NCI-H187 (cell line): ENCODE measurements around the gene TMEM101.
"Not testable (repeated sequence)": the region's sequence is repeated elsewhere in the genome, so short reads cannot be mapped to it uniquely, and the experiment has no call there.

ENCODE experiments used
- DNase-seq, 2 experiments: peaks; one replicate each; lab custom pipeline; 2025; lab: John Stamatoyannopoulos, UW

Gene TMEM101

GRCh38 chr17:44000141-44000860 is 14.5 kb downstream of the TMEM101 start:
- DNase-seq = no peak

- no peak for DNase-seq
Observed at GRCh38 chr17:43999024-43999423, 15.7 kb downstream of the TMEM101 start.

GRCh38 chr17:43998552-43998951 is 16.2 kb downstream of the TMEM101 start:
- no peak for DNase-seq

GRCh38 chr17:43997180-43997579 is 17.6 kb downstream of the TMEM101 start:
- not testable (repeated sequence) for DNase-seq

- DNase-seq = no peak
Observed at GRCh38 chr17:43995150-43995471, 19.7 kb downstream of the TMEM101 start.

GRCh38 chr17:43994272-43995149 is 20.3 kb downstream of the TMEM101 start:
- DNase-seq = no peak

- DNase-seq = no peak
Observed at GRCh38 chr17:43992641-43993040, 22.1 kb downstream of the TMEM101 start.

GRCh38 chr17:43988301-43988700 is 26.5 kb downstream of the TMEM101 start:
- DNase-seq = peak; percentile 8 to 49

GRCh38 chr17:43987131-43988021 is 27.4 kb downstream of the TMEM101 start:
- no peak for DNase-seq

- no peak for DNase-seq
Observed at GRCh38 chr17:43986225-43986981, 28.4 kb downstream of the TMEM101 start.

GRCh38 chr17:43984521-43984920 is 30.2 kb downstream of the TMEM101 start:
- no peak for DNase-seq

GRCh38 chr17:43983515-43984411 is 31.0 kb downstream of the TMEM101 start:
- DNase-seq = no peak

GRCh38 chr17:43983196-43983514 is 31.6 kb downstream of the TMEM101 start:
- DNase-seq = no peak

GRCh38 chr17:43982171-43982570 is 32.6 kb downstream of the TMEM101 start:
- DNase-seq = no peak

GRCh38 chr17:43979671-43980070 is 35.1 kb downstream of the TMEM101 start:
- DNase-seq = no peak

- DNase-seq = no peak
Observed at GRCh38 chr17:43979011-43979410, 35.8 kb downstream of the TMEM101 start.

- DNase-seq = no peak
Observed at GRCh38 chr17:43978078-43978477, 36.7 kb downstream of the TMEM101 start.

GRCh38 chr17:43976963-43977837 is 37.6 kb downstream of the TMEM101 start:
- DNase-seq = no peak

- no peak for DNase-seq
Observed at GRCh38 chr17:43975898-43976297, 38.9 kb downstream of the TMEM101 start.
